ENCODE data around the gene SLC13A5. TPM values are rescaled to one million over a fixed set of nuclear protein-coding genes. Genes with fewer than 3 reads are reported as not detected.

SLC13A5 gene
- total and polyA plus RNA-seq, 10 of the 15 experiments (the other 5 are each of a cell fraction or from before 2014, with no cell fraction given), result 0.23 TPM; not detected in 9

DNA sequence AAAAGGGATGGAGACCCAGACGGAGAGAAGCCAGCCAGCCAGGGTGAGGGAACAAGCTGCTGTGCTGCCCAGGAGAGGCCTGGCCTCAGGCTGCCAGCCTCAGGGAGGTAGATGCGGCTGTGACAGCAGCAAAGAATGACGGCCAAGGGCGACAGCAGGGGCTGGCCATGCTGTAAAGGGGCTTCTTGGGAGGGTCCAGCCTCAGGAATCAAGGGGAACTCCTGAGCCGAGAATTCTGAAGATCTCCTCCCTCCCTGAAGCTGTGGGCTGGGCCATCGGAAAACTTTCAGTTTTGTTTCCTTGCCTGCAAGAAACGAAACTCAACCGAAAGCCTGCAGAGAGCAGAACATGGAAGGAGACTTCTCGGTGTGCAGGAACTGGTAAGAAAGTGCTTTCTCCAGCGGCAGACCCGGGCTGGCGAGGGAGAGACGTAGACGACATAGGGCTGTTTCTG, 42.6 kb upstream of the SLC13A5 start, which contains the start of gene XAF1 (continued):
- TF ChIP-seq, protein P1, sequence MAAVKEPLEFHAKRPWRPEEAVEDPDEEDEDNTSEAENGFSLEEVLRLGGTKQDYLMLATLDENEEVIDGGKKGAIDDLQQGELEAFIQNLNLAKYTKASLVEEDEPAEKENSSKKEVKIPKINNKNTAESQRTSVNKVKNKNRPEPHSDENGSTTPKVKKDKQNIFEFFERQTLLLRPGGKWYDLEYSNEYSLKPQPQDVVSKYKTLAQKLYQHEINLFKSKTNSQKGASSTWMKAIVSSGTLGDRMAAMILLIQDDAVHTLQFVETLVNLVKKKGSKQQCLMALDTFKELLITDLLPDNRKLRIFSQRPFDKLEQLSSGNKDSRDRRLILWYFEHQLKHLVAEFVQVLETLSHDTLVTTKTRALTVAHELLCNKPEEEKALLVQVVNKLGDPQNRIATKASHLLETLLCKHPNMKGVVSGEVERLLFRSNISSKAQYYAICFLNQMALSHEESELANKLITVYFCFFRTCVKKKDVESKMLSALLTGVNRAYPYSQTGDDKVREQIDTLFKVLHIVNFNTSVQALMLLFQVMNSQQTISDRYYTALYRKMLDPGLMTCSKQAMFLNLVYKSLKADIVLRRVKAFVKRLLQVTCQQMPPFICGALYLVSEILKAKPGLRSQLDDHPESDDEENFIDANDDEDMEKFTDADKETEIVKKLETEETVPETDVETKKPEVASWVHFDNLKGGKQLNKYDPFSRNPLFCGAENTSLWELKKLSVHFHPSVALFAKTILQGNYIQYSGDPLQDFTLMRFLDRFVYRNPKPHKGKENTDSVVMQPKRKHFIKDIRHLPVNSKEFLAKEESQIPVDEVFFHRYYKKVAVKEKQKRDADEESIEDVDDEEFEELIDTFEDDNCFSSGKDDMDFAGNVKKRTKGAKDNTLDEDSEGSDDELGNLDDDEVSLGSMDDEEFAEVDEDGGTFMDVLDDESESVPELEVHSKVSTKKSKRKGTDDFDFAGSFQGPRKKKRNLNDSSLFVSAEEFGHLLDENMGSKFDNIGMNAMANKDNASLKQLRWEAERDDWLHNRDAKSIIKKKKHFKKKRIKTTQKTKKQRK (IDR thresholded peaks at IDR 0.05; ENCODE audit: low read depth, low read length), result no peak
- TF ChIP-seq CBFB (IDR thresholded peaks at IDR 0.05; ENCODE audit: low read depth) (no peak), ZZZ3 (IDR thresholded peaks at IDR 0.05; ENCODE audit: control insufficient read depth, insufficient read length, low read depth) (no peak), HDGF (IDR thresholded peaks at IDR 0.05) (0 out of 2 replicates have a peak, but pooled peaks have one; percentile 46), BMI1 (IDR thresholded peaks at IDR 0.05; ENCODE audit: borderline replicate concordance) (no peak), FOXM1 (IDR thresholded peaks at IDR 0.05; ENCODE audit: low read depth, low read length) (no peak), SP1 (IDR thresholded peaks at IDR 0.05; ENCODE audit: low read depth, low read length) (no peak), ZBED1 (IDR thresholded peaks at IDR 0.05; ENCODE audit: borderline replicate concordance) (no peak), CHD1 (IDR thresholded peaks at IDR 0.05; ENCODE audit: low read depth, low read length) (no peak), JUND (IDR thresholded peaks at IDR 0.05; ENCODE audit: low read depth, low read length) (no peak), MTA2 (IDR thresholded peaks at IDR 0.05; ENCODE audit: low read depth) (no peak), NFYA (IDR thresholded peaks at IDR 0.05; ENCODE audit: borderline replicate concordance, low read depth, low read length) (no peak), RFX5 (IDR thresholded peaks at IDR 0.05; ENCODE audit: low read depth, low read length) (no peak), BACH1 (IDR thresholded peaks at IDR 0.05; ENCODE audit: borderline replicate concordance) (no peak), PAX8 (IDR thresholded peaks at IDR 0.05) (no peak)
- TF ChIP-seq, protein P2, sequence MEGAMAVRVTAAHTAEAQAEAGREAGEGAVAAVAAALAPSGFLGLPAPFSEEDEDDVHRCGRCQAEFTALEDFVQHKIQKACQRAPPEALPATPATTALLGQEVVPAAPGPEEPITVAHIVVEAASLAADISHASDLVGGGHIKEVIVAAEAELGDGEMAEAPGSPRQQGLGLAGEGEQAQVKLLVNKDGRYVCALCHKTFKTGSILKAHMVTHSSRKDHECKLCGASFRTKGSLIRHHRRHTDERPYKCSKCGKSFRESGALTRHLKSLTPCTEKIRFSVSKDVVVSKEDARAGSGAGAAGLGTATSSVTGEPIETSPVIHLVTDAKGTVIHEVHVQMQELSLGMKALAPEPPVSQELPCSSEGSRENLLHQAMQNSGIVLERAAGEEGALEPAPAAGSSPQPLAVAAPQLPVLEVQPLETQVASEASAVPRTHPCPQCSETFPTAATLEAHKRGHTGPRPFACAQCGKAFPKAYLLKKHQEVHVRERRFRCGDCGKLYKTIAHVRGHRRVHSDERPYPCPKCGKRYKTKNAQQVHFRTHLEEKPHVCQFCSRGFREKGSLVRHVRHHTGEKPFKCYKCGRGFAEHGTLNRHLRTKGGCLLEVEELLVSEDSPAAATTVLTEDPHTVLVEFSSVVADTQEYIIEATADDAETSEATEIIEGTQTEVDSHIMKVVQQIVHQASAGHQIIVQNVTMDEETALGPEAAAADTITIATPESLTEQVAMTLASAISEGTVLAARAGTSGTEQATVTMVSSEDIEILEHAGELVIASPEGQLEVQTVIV (IDR thresholded peaks at IDR 0.05; ENCODE audit: borderline replicate concordance, partially characterized antibody), result no peak
- TF ChIP-seq, protein P3, sequence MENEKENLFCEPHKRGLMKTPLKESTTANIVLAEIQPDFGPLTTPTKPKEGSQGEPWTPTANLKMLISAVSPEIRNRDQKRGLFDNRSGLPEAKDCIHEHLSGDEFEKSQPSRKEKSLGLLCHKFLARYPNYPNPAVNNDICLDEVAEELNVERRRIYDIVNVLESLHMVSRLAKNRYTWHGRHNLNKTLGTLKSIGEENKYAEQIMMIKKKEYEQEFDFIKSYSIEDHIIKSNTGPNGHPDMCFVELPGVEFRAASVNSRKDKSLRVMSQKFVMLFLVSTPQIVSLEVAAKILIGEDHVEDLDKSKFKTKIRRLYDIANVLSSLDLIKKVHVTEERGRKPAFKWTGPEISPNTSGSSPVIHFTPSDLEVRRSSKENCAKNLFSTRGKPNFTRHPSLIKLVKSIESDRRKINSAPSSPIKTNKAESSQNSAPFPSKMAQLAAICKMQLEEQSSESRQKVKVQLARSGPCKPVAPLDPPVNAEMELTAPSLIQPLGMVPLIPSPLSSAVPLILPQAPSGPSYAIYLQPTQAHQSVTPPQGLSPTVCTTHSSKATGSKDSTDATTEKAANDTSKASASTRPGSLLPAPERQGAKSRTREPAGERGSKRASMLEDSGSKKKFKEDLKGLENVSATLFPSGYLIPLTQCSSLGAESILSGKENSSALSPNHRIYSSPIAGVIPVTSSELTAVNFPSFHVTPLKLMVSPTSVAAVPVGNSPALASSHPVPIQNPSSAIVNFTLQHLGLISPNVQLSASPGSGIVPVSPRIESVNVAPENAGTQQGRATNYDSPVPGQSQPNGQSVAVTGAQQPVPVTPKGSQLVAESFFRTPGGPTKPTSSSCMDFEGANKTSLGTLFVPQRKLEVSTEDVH (IDR thresholded peaks at IDR 0.05; ENCODE audit: low read depth, partially characterized antibody), result no peak
- TF ChIP-seq, protein P4, sequence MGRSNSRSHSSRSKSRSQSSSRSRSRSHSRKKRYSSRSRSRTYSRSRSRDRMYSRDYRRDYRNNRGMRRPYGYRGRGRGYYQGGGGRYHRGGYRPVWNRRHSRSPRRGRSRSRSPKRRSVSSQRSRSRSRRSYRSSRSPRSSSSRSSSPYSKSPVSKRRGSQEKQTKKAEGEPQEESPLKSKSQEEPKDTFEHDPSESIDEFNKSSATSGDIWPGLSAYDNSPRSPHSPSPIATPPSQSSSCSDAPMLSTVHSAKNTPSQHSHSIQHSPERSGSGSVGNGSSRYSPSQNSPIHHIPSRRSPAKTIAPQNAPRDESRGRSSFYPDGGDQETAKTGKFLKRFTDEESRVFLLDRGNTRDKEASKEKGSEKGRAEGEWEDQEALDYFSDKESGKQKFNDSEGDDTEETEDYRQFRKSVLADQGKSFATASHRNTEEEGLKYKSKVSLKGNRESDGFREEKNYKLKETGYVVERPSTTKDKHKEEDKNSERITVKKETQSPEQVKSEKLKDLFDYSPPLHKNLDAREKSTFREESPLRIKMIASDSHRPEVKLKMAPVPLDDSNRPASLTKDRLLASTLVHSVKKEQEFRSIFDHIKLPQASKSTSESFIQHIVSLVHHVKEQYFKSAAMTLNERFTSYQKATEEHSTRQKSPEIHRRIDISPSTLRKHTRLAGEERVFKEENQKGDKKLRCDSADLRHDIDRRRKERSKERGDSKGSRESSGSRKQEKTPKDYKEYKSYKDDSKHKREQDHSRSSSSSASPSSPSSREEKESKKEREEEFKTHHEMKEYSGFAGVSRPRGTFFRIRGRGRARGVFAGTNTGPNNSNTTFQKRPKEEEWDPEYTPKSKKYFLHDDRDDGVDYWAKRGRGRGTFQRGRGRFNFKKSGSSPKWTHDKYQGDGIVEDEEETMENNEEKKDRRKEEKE (IDR thresholded peaks at IDR 0.05), result no peak
- TF ChIP-seq, protein P5, sequence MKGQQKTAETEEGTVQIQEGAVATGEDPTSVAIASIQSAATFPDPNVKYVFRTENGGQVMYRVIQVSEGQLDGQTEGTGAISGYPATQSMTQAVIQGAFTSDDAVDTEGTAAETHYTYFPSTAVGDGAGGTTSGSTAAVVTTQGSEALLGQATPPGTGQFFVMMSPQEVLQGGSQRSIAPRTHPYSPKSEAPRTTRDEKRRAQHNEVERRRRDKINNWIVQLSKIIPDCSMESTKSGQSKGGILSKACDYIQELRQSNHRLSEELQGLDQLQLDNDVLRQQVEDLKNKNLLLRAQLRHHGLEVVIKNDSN (IDR thresholded peaks at IDR 0.05; ENCODE audit: borderline replicate concordance, extremely low read length, insufficient read depth, low read depth, low read length), result no peak
